Astrocyte (in vitro differentiated cells and primary cell): ENCODE measurements around the gene TCF7L2. TPM values are rescaled to one million over a fixed set of nuclear protein-coding genes. Genes with fewer than 3 reads are reported as not detected.

Experiments
- DNase-seq: peaks from one replicate; pipeline ENCODE4 v3.0.0-alpha.2; 2010; ENCODE audit warnings: low read depth
- FAIRE-seq: peaks from 2 replicates; lab custom pipeline; 2011; peaks lifted over from hg19 to GRCh38; lab: Jason Lieb, UNC
- H2AFZ ChIP-seq: 2 replicates; pipeline ENCODE4 v1.6.0; 2012; ENCODE audit warnings: low read depth, low read length, inconsistent platforms
- H3K27ac ChIP-seq: 2 replicates; pipeline ENCODE4 v1.5.1; 2011; ENCODE audit warnings: low read depth, low read length, inconsistent platforms
- H3K27me3 ChIP-seq: 2 replicates; pipeline ENCODE4 v1.6.0; 2011; ENCODE audit warnings: low read length, inconsistent platforms; ENCODE audit not compliant: insufficient read depth
- H3K36me3 ChIP-seq: 2 replicates; pipeline ENCODE4 v1.5.1; 2011; ENCODE audit warnings: low read length, inconsistent platforms; ENCODE audit not compliant: insufficient read depth
- H3K4me1 ChIP-seq: 2 replicates; pipeline ENCODE4 v1.5.1; 2011; ENCODE audit warnings: low read length, inconsistent platforms; ENCODE audit not compliant: insufficient read depth
- H3K4me2 ChIP-seq: 2 replicates; pipeline ENCODE4 v1.6.0; 2012; ENCODE audit warnings: low read length, inconsistent platforms
- H3K4me3 ChIP-seq: 2 replicates; pipeline ENCODE4 v1.5.1; 2011; ENCODE audit warnings: low read depth, mild to moderate bottlenecking, low read length, inconsistent platforms; ENCODE audit not compliant: insufficient read depth
- H3K79me2 ChIP-seq: 2 replicates; pipeline ENCODE4 v1.6.0; 2012; ENCODE audit warnings: mild to moderate bottlenecking, low read length, inconsistent platforms; ENCODE audit not compliant: insufficient read depth
- H3K9ac ChIP-seq: 2 replicates; pipeline ENCODE4 v1.6.0; 2012; ENCODE audit warnings: mild to moderate bottlenecking, low read length, inconsistent platforms
- H3K9me3 ChIP-seq: 2 replicates; pipeline ENCODE4 v1.5.1; 2012; ENCODE audit warnings: low read depth, mild to moderate bottlenecking, low read length, inconsistent platforms; ENCODE audit not compliant: insufficient read depth
- H4K20me1 ChIP-seq: 2 replicates; pipeline ENCODE4 v1.6.0; 2012; ENCODE audit warnings: low read length, inconsistent platforms; ENCODE audit not compliant: insufficient read depth
- H3K27ac Mint-ChIP-seq: one replicate; pipeline ENCODE4 v1.8.0; 2021; ENCODE audit warnings: mild to moderate bottlenecking, mixed read lengths; ENCODE audit not compliant: unreplicated experiment
- H3K27me3 Mint-ChIP-seq: one replicate; pipeline ENCODE4 v1.8.0; 2021; ENCODE audit warnings: low read depth, mixed read lengths; ENCODE audit not compliant: unreplicated experiment
- H3K36me3 Mint-ChIP-seq: one replicate; pipeline ENCODE4 v1.8.0; 2021; ENCODE audit warnings: low read depth, mixed read lengths; ENCODE audit not compliant: unreplicated experiment
- H3K4me1 Mint-ChIP-seq: one replicate; pipeline ENCODE4 v1.8.0; 2021; ENCODE audit warnings: low read depth, mixed read lengths; ENCODE audit not compliant: unreplicated experiment
- H3K4me3 Mint-ChIP-seq: one replicate; pipeline ENCODE4 v1.8.0; 2021; ENCODE audit warnings: mild to moderate bottlenecking, moderate library complexity, mixed read lengths; ENCODE audit not compliant: unreplicated experiment
- H3K9me3 Mint-ChIP-seq: one replicate; pipeline ENCODE4 v1.8.0; 2021; ENCODE audit warnings: mild to moderate bottlenecking, mixed read lengths; ENCODE audit not compliant: unreplicated experiment
- CTCF ChIP-seq: IDR thresholded peaks from 2 replicates; pipeline ENCODE4 v1.5.1; 2011; ENCODE audit warnings: low read depth, mild to moderate bottlenecking, inconsistent platforms, low read length, moderate library complexity; ENCODE audit not compliant: insufficient read depth
- EZH2 ChIP-seq: IDR thresholded peaks from 2 replicates; pipeline ENCODE4 v1.6.1; 2012; ENCODE audit warnings: mild to moderate bottlenecking, low read length, inconsistent platforms; ENCODE audit not compliant: insufficient read depth
- total RNA-seq: library from RNA; stranded (reverse); gene quantifications from 2 replicates; pipeline ENCODE4 v1.2.1, GENCODE V29; 2021

The TCF7L2 gene
- total RNA-seq, 1 donor from 2014 or later = 52.4 TPM

- no peak overlapping the region for H3K27ac Mint-ChIP-seq
- peaks cover 65% of the 10 kb centered on the region for H4K20me1 ChIP-seq
- H3K36me3 ChIP-seq = peaks cover 5% of the 10 kb centered on the region
- no peaks in the 10 kb centered on the region for H3K9me3 ChIP-seq
- H3K27me3 ChIP-seq = no peaks in the 10 kb centered on the region
- H3K4me1 Mint-ChIP-seq = peaks cover 14% of the 10 kb centered on the region
- peaks cover 24% of the 10 kb centered on the region for H3K36me3 Mint-ChIP-seq
- H3K27me3 Mint-ChIP-seq = no peaks in the 10 kb centered on the region
- H3K4me3 ChIP-seq = no peak overlapping the region
- no peaks in the 10 kb centered on the region for H3K9me3 Mint-ChIP-seq
- TF ChIP-seq CTCF (no peak), EZH2 (no peak)
- no peak overlapping the region for H3K4me3 Mint-ChIP-seq
- H2AFZ ChIP-seq = no peak overlapping the region
- FAIRE-seq (no peak), DNase-seq (no peak)
- no peaks in the 10 kb centered on the region for H3K4me1 ChIP-seq
- no peak overlapping the region for H3K9ac ChIP-seq
- no peak overlapping the region for H3K4me2 ChIP-seq
- H3K27ac ChIP-seq = no peak overlapping the region
- H3K79me2 ChIP-seq = peaks cover 78% of the 10 kb centered on the region
Observed at GRCh38 chr10:112972606-112973005, 22.6 kb downstream of the TCF7L2 start.

GRCh38 chr10:112973046-112973445 is 23.0 kb downstream of the TCF7L2 start:
- no peak overlapping the region for H2AFZ ChIP-seq
- no peak overlapping the region for H3K4me3 ChIP-seq
- H3K79me2 ChIP-seq = peaks cover 78% of the 10 kb centered on the region
- H3K27me3 Mint-ChIP-seq = no peaks in the 10 kb centered on the region
- no peaks in the 10 kb centered on the region for H3K9me3 ChIP-seq
- no peak overlapping the region for H3K27ac ChIP-seq
- H3K27me3 ChIP-seq = no peaks in the 10 kb centered on the region
- peaks cover 69% of the 10 kb centered on the region for H4K20me1 ChIP-seq
- peaks cover 5% of the 10 kb centered on the region for H3K36me3 ChIP-seq
- no peak for DNase-seq
- no peak overlapping the region for H3K9ac ChIP-seq
- peaks cover 23% of the 10 kb centered on the region for H3K36me3 Mint-ChIP-seq
- TF ChIP-seq EZH2 (no peak), CTCF (no peak)
- H3K4me3 Mint-ChIP-seq = peak overlapping the region; percentile 43
- H3K4me2 ChIP-seq = no peak overlapping the region
- no peak overlapping the region for H3K27ac Mint-ChIP-seq
- H3K4me1 ChIP-seq = no peaks in the 10 kb centered on the region
- H3K4me1 Mint-ChIP-seq = peaks cover 15% of the 10 kb centered on the region
- no peak for FAIRE-seq
- H3K9me3 Mint-ChIP-seq = no peaks in the 10 kb centered on the region

- H3K4me3 ChIP-seq = no peak overlapping the region
- H3K4me2 ChIP-seq = no peak overlapping the region
- peaks cover 71% of the 10 kb centered on the region for H3K79me2 ChIP-seq
- Mint-ChIP-seq H3K27me3 (no peaks in the 10 kb centered on the region), H3K4me3 (no peak overlapping the region), H3K27ac (no peak overlapping the region), H3K4me1 (peaks cover 15% of the 10 kb centered on the region), H3K36me3 (peaks cover 22% of the 10 kb centered on the region), H3K9me3 (no peaks in the 10 kb centered on the region)
- no peak for DNase-seq
- H3K36me3 ChIP-seq = peaks cover 5% of the 10 kb centered on the region
- no peak overlapping the region for H2AFZ ChIP-seq
- no peak overlapping the region for H3K9ac ChIP-seq
- H3K27me3 ChIP-seq = no peaks in the 10 kb centered on the region
- no peak for TF ChIP-seq CTCF
- no peak for TF ChIP-seq EZH2
- H3K9me3 ChIP-seq = no peaks in the 10 kb centered on the region
- H3K4me1 ChIP-seq = no peaks in the 10 kb centered on the region
- H4K20me1 ChIP-seq = peaks cover 71% of the 10 kb centered on the region
- H3K27ac ChIP-seq = no peak overlapping the region
- no peak for FAIRE-seq
Observed at GRCh38 chr10:112973805-112974204, 23.8 kb downstream of the TCF7L2 start.
